Neural cell (in vitro differentiated cells): ENCODE measurements around the gene RPS6KA5. TPM values are rescaled to one million over a fixed set of nuclear protein-coding genes. Genes with fewer than 3 reads are reported as not detected.

Experiments
- H2AFZ ChIP-seq: fragments of 200-600, 300-800 bp; sonication (generic), shearing (Covaris generic); 2 replicates; pipeline ENCODE4 v1.6.0; 2014; ENCODE audit warnings: low read depth, mild to moderate bottlenecking, antibody characterized with exemption, low read length, moderate library complexity
- H3F3A ChIP-seq: fragments of 200-600 bp; shearing (Covaris generic); 2 replicates; pipeline ENCODE4 v1.6.1; 2016; ENCODE audit warnings: mild to moderate bottlenecking, moderate library complexity, mixed read lengths, antibody characterized with exemption, low read length; ENCODE audit not compliant: insufficient read depth, poor library complexity, severe bottlenecking
- H3K27ac ChIP-seq: fragments of 200-600, 300-800 bp; sonication (generic), shearing (Covaris generic); 2 replicates; pipeline ENCODE4 v1.5.1; 2014; ENCODE audit warnings: mild to moderate bottlenecking, low read length, moderate library complexity
- H3K27me3 ChIP-seq: fragments of 300-800, 200-600 bp; sonication (generic), shearing (Covaris generic); 2 replicates; pipeline ENCODE4 v1.6.0; 2014; ENCODE audit warnings: mild to moderate bottlenecking, low read depth, low read length, moderate library complexity; ENCODE audit not compliant: insufficient read depth
- H3K36me3 ChIP-seq: fragments of 300-800, 200-600 bp; sonication (generic), shearing (Covaris generic); 2 replicates; pipeline ENCODE4 v1.5.1; 2014; ENCODE audit warnings: mild to moderate bottlenecking, antibody characterized with exemption, low read length, moderate library complexity; ENCODE audit not compliant: insufficient read depth
- H3K4me2 ChIP-seq: fragments of 300-800, 200-600 bp; sonication (generic), shearing (Covaris generic); 2 replicates; pipeline ENCODE4 v1.6.0; 2014; ENCODE audit warnings: mild to moderate bottlenecking, low read length
- H3K4me3 ChIP-seq: fragments of 300-800, 200-600 bp; sonication (generic), shearing (Covaris generic); 2 replicates; pipeline ENCODE4 v1.5.1; 2014; ENCODE audit warnings: mild to moderate bottlenecking, low read length, moderate library complexity
- H3K79me2 ChIP-seq: fragments of 200-600 bp; shearing (Covaris generic); replicated peaks from 2 replicates; pipeline ENCODE4 v1.6.0; 2014; ENCODE audit warnings: mild to moderate bottlenecking, low read length, moderate library complexity; ENCODE audit not compliant: insufficient read depth
- H3K9ac ChIP-seq: fragments of 300-800, 200-600 bp; sonication (generic), shearing (Covaris generic); 2 replicates; pipeline ENCODE4 v1.6.1; 2016; ENCODE audit warnings: mild to moderate bottlenecking, low read length, mixed read lengths
- H3K9me2 ChIP-seq: fragments of 200-600 bp; shearing (Covaris generic); 2 replicates; pipeline ENCODE4 v1.6.1; 2016; ENCODE audit warnings: mild to moderate bottlenecking, low read length, mixed read lengths; ENCODE audit not compliant: insufficient read depth
- H3K9me3 ChIP-seq: fragments of 200-600, 300-800 bp; sonication (generic), shearing (Covaris generic); 2 replicates; pipeline ENCODE4 v1.6.1; 2016; ENCODE audit warnings: mild to moderate bottlenecking, mixed run types, low read length, moderate library complexity, mixed read lengths
- H4K20me1 ChIP-seq: fragments of 200-600 bp; shearing (Covaris generic); 2 replicates; pipeline ENCODE4 v1.6.1; 2016; ENCODE audit warnings: mild to moderate bottlenecking, mixed run types; ENCODE audit not compliant: insufficient read depth
- EP300 ChIP-seq: fragments of 450-650 bp; conservative IDR thresholded peaks from 2 replicates; pipeline ENCODE4 v1.6.1; 2014; ENCODE audit warnings: antibody characterized with exemption, mild to moderate bottlenecking, moderate library complexity; ENCODE audit not compliant: poor library complexity, severe bottlenecking
- EZH2 ChIP-seq: fragments of 200-600, 300-800 bp; shearing (Covaris generic), sonication (generic); IDR thresholded peaks from 2 replicates; pipeline ENCODE4 v1.6.1; 2014; ENCODE audit warnings: antibody characterized with exemption, low read length, borderline replicate concordance, mild to moderate bottlenecking; ENCODE audit not compliant: insufficient read depth, poor library complexity, severe bottlenecking
- MXI1 ChIP-seq: fragments of 450-650 bp; conservative IDR thresholded peaks from 2 replicates; pipeline ENCODE4 v1.6.1; 2014; ENCODE audit warnings: antibody characterized with exemption, mild to moderate bottlenecking; ENCODE audit not compliant: poor library complexity, severe bottlenecking
- POLR2AphosphoS5 ChIP-seq: IDR thresholded peaks from 2 replicates; pipeline ENCODE4 v1.6.1; 2012
- RAD21 ChIP-seq: fragments of 450-650 bp; conservative IDR thresholded peaks from 2 replicates; pipeline ENCODE4 v1.6.1; 2014; ENCODE audit warnings: antibody characterized with exemption, mild to moderate bottlenecking, moderate library complexity
- SMC3 ChIP-seq: fragments of 450-650 bp; conservative IDR thresholded peaks from 2 replicates; pipeline ENCODE4 v1.6.1; 2014; ENCODE audit warnings: antibody characterized with exemption, mild to moderate bottlenecking, moderate library complexity; ENCODE audit not compliant: poor library complexity
- TAF1 ChIP-seq: IDR thresholded peaks from 2 replicates; pipeline ENCODE4 v1.6.1; 2012; ENCODE audit warnings: low read depth
- polyA plus RNA-seq: library from polyadenylated mRNA; depleted of rRNA; stranded (reverse); fragments of >200 nt; gene quantifications from 2 replicates; pipeline ENCODE4 v1.2.3, GENCODE V29; 2014
- TF ChIP-seq, protein P1 (sequence below): IDR thresholded peaks from 2 replicates; pipeline ENCODE4 v1.6.1; 2012; ENCODE audit warnings: borderline replicate concordance
- TF ChIP-seq, protein P2 (sequence below): fragments of 450-650 bp; IDR thresholded peaks from 2 replicates; pipeline ENCODE4 v1.5.1; 2014; ENCODE audit warnings: antibody characterized with exemption, mild to moderate bottlenecking, moderate library complexity; ENCODE audit not compliant: poor library complexity, severe bottlenecking

The RPS6KA5 gene
- polyA plus RNA-seq, 1 donor from 2014 or later, result 6.3 TPM

GRCh38 chr14:90942511-90942910 is 117.9 kb downstream of the RPS6KA5 start:
- Histone ChIP-seq H3K9me3 (peaks cover 4% of the 10 kb centered on the region), H3K9me2 (no peaks in the 10 kb centered on the region), H3K79me2 (no peaks in the 10 kb centered on the region), H4K20me1 (no peaks in the 10 kb centered on the region), H3F3A (no peaks in the 10 kb centered on the region), H3K27ac (no peak overlapping the region), H3K36me3 (no peaks in the 10 kb centered on the region), H3K9ac (no peak overlapping the region), H2AFZ (no peak overlapping the region), H3K4me2 (no peak overlapping the region), H3K27me3 (no peaks in the 10 kb centered on the region), H3K4me3 (no peak overlapping the region)
- TF ChIP-seq, protein P1, sequence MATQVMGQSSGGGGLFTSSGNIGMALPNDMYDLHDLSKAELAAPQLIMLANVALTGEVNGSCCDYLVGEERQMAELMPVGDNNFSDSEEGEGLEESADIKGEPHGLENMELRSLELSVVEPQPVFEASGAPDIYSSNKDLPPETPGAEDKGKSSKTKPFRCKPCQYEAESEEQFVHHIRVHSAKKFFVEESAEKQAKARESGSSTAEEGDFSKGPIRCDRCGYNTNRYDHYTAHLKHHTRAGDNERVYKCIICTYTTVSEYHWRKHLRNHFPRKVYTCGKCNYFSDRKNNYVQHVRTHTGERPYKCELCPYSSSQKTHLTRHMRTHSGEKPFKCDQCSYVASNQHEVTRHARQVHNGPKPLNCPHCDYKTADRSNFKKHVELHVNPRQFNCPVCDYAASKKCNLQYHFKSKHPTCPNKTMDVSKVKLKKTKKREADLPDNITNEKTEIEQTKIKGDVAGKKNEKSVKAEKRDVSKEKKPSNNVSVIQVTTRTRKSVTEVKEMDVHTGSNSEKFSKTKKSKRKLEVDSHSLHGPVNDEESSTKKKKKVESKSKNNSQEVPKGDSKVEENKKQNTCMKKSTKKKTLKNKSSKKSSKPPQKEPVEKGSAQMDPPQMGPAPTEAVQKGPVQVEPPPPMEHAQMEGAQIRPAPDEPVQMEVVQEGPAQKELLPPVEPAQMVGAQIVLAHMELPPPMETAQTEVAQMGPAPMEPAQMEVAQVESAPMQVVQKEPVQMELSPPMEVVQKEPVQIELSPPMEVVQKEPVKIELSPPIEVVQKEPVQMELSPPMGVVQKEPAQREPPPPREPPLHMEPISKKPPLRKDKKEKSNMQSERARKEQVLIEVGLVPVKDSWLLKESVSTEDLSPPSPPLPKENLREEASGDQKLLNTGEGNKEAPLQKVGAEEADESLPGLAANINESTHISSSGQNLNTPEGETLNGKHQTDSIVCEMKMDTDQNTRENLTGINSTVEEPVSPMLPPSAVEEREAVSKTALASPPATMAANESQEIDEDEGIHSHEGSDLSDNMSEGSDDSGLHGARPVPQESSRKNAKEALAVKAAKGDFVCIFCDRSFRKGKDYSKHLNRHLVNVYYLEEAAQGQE, result no peak
- no peak for TF ChIP-seq POLR2AphosphoS5
- no peak for TF ChIP-seq MXI1
- TF ChIP-seq TAF1, result no peak
- TF ChIP-seq, protein P2, sequence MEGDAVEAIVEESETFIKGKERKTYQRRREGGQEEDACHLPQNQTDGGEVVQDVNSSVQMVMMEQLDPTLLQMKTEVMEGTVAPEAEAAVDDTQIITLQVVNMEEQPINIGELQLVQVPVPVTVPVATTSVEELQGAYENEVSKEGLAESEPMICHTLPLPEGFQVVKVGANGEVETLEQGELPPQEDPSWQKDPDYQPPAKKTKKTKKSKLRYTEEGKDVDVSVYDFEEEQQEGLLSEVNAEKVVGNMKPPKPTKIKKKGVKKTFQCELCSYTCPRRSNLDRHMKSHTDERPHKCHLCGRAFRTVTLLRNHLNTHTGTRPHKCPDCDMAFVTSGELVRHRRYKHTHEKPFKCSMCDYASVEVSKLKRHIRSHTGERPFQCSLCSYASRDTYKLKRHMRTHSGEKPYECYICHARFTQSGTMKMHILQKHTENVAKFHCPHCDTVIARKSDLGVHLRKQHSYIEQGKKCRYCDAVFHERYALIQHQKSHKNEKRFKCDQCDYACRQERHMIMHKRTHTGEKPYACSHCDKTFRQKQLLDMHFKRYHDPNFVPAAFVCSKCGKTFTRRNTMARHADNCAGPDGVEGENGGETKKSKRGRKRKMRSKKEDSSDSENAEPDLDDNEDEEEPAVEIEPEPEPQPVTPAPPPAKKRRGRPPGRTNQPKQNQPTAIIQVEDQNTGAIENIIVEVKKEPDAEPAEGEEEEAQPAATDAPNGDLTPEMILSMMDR, result no peak
- no peak for TF ChIP-seq EZH2
- TF ChIP-seq EP300, result no peak
- no peak for TF ChIP-seq RAD21
- TF ChIP-seq SMC3, result no peak

DNA sequence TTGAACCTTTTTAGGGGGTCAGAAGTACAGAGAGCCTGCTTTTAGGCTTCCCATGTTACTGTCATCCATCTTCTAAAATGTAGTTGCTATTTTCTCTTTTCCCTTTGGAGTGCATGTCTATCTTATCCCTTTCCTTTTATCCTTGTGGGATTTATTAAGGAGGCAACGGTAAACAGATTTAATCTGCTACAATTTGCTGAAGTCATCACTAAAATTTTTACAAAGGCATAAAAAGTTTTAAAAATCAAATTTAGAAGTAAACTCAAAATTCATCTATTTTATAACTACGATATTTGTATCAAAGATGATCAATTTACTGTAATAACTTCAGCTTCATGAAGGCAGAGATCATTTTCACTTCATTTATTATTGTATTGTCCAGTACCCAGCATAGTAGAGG is 118.7 kb downstream of the RPS6KA5 start:
- no peaks in the 10 kb centered on the region for H4K20me1 ChIP-seq
- no peaks in the 10 kb centered on the region for H3F3A ChIP-seq
- H3K4me2 ChIP-seq, result no peak overlapping the region
- no peaks in the 10 kb centered on the region for H3K36me3 ChIP-seq
- H3K9ac ChIP-seq, result no peak overlapping the region
- H3K79me2 ChIP-seq, result no peaks in the 10 kb centered on the region
- H3K27ac ChIP-seq, result no peak overlapping the region
- TF ChIP-seq SMC3 (no peak), EZH2 (no peak), TAF1 (no peak), RAD21 (no peak), MXI1 (no peak), EP300 (no peak), POLR2AphosphoS5 (no peak)
- TF ChIP-seq, protein P2, result no peak
- TF ChIP-seq, protein P1, result no peak
- no peak overlapping the region for H3K4me3 ChIP-seq
- H2AFZ ChIP-seq, result no peak overlapping the region
- no peaks in the 10 kb centered on the region for H3K27me3 ChIP-seq
- H3K9me2 ChIP-seq, result no peaks in the 10 kb centered on the region
- peaks cover 4% of the 10 kb centered on the region for H3K9me3 ChIP-seq
